GM12875 (cell line): ENCODE data around the gene CMIP.

Experiments
- H3K4me3 ChIP-seq: one replicate; pipeline ENCODE4 v1.5.1; 2011; ENCODE audit warnings: low read depth, low read length, control low read depth
- TF ChIP-seq, protein P1 (sequence below): IDR thresholded peaks from 2 replicates; pipeline ENCODE4 v1.5.1; 2011; ENCODE audit warnings: low read depth, mild to moderate bottlenecking, control low read depth, inconsistent platforms, low read length, moderate library complexity, borderline replicate concordance; ENCODE audit not compliant: insufficient read depth

The CMIP gene

DNA sequence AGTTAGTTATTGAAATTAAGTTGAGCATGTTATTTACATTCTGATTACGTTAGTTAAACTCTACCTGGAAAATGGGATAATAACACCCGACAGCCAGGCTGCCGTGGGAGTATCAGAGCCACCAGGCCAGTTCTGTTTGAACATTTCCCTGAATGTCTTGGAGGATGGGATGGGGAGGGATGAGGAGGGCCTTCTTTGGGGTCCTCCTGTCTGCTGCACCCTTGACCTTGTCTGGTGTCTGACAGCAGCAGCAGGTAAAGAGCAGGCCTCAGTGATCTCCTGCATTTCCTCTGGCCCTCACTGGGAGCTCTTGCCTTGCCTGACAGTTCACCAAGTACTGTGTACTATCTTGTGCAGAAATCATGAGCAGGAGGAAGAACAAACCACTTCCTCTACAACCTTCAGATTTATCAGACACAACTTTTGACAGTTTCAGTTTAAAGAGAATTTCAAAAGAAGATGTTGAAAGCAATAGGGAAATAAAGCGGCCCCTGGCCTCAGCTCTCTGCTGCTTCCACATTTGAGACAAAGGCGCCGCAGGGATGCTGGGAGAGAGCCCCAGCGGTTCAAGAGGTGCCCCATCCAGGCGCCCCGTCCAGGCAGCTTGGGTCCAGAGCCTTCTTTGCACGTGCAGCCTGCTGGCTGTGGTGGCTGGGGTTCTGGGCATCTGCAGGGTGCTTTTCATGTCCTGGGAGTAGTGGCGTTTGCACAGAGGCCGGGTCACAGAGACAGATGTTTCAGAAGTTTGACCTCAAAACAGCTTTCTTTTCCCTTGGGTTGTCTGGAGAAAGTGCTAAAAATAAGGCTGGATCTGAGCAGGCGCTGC, 25.3 kb downstream of the CMIP start:
- TF ChIP-seq, protein P1, sequence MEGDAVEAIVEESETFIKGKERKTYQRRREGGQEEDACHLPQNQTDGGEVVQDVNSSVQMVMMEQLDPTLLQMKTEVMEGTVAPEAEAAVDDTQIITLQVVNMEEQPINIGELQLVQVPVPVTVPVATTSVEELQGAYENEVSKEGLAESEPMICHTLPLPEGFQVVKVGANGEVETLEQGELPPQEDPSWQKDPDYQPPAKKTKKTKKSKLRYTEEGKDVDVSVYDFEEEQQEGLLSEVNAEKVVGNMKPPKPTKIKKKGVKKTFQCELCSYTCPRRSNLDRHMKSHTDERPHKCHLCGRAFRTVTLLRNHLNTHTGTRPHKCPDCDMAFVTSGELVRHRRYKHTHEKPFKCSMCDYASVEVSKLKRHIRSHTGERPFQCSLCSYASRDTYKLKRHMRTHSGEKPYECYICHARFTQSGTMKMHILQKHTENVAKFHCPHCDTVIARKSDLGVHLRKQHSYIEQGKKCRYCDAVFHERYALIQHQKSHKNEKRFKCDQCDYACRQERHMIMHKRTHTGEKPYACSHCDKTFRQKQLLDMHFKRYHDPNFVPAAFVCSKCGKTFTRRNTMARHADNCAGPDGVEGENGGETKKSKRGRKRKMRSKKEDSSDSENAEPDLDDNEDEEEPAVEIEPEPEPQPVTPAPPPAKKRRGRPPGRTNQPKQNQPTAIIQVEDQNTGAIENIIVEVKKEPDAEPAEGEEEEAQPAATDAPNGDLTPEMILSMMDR = no peak
- H3K4me3 ChIP-seq = no peak overlapping the region

DNA sequence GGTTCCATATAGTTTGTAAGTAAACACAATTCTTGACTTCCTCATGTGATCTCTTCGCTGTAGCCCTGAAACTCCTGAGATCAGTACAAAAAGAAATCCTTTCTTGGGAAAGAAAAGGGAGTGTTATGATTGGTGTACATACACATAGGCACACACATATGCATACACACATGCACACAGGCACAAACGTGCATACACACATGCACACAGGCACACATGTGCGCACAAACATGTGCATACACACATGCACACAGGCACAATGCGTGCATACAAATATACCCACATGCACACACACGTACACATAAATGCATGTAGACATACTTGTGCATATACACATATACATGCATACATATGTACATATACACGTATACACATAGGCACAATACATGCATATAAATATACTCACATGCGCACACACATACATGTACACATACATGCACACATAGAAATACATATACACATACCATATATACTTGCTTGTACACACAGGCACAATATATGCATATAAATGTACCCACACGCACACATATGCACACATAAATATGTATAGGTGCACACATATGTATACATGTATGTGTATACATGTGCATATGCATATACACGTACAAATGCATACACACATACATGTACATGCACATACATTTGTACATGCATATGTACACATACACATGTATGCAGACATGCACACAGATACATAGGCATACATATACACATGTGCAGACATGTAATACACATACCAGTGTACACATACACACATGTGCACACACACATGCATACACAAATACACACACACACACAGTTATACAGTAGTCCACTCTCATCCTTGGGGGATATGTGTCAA, 26.4 kb downstream of the CMIP start:
- no peak overlapping the region for H3K4me3 ChIP-seq
- TF ChIP-seq, protein P1 = no peak

DNA sequence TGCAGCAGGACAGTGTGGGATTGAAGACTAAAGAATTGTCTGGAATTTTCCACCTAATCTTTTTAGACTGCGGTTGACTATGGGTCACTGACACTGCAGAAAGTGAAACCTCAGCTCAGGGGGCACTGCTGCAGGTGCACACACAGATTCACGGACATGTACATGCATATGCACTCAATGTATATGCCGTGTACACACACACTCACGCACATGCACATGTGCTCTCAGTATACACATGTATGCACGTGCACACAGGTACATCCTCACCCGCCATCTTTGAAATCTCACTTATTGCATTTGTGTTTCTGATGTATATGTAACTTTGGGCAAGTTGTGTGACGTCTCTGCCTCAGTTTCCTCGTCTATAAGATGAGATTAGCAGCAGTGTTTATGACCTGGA, 27.3 kb downstream of the CMIP start:
- no peak overlapping the region for H3K4me3 ChIP-seq
- TF ChIP-seq, protein P1 = no peak

DNA sequence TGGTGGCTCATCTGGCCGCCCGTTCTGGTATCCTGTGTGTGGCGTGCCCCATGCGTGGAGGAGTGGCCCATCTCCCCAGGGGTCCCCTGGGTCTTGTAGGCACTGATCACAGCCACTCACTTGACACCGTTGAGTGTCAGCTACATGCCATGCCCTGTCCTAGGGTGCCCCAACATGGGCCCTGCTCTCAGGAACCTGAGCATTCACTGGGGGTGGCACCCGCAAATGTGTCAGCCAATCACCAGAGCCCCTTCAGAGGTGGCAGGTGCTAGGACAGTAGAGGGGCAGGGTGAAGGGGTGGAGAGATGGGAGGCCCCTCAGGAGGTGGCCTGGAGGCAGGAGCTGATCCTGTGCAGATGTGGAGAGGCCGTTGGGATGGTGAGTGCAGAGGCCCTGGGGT, 27.8 kb downstream of the CMIP start:
- TF ChIP-seq, protein P1 = no peak

DNA sequence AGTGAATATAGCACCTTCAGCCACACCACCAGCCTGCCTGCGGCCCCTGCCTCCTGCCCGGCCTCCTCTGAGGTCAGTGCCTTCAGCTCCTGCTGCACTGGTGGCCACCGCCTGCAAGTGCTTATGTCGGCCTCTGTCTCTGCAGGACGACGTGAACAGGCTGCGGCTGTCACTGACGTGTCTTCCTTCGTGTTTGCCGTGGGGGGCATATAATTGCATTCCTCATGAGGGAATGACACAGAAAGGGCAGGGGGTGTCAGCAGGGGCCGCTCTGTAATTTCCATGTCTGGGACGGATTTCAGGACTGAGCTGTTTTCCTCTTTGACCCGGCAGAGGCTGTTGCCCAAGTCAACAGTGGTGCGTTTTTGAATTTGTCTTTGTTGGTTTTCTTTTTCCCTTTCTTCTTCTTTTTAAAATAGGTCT, 28.5 kb downstream of the CMIP start:
- TF ChIP-seq, protein P1 = no peak
- no peak overlapping the region for H3K4me3 ChIP-seq

More for the DNA sequence above, 27.8 kb downstream of the CMIP start:
- no peak overlapping the region for H3K4me3 ChIP-seq

DNA sequence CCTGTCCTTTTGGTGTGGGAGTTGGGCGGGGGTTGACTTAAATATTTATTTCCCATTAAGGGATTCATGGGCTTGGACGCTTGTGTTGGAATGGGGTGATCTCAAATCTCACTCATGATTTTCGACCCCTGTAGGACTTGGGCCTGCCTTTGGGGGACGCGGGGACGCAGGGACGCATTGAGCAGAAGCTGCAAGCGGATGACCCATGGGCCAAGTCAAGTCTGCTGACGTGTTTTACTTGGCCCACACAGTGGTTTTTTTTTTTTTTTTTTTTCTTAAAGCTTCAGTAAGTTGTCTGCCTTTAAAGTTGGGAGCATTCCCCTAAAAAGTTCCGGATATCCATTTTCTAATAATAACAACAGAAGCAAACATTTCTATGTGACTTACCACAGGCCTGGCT, 28.9 kb downstream of the CMIP start:
- TF ChIP-seq, protein P1 = no peak
- no peak overlapping the region for H3K4me3 ChIP-seq
